GM12878 (cell line): ENCODE measurements around the gene CCDC187.

Experiments used
- CTCF ChIP-seq, 3 experiments: IDR thresholded peaks in 2 of 3; conservative IDR thresholded peaks in 1 of 3; 2 replicates each; pipeline ENCODE4 v1.5.1; 2011; ENCODE audit warnings: low read depth in 3 of 3, low read length in 3 of 3, mild to moderate bottlenecking in 3 of 3, control low read depth in 2 of 3, moderate library complexity in 2 of 3, inconsistent platforms in 1 of 3, mixed read lengths in 1 of 3; ENCODE audit not compliant: control insufficient read depth in 2 of 3, insufficient read depth in 1 of 3; ENCODE audit errors: extremely low read depth in 1 of 3
- POLR2AphosphoS5 ChIP-seq: IDR thresholded peaks from 2 replicates; pipeline ENCODE4 v1.6.1; 2011; ENCODE audit warnings: mild to moderate bottlenecking, low read length, inconsistent platforms
- YY1 ChIP-seq: IDR thresholded peaks from 2 replicates; pipeline ENCODE4 v1.6.1; 2011; ENCODE audit warnings: low read depth, mild to moderate bottlenecking, low read length
- ZBTB11 ChIP-seq: fragments of 450-650 bp; formaldehyde crosslinking; IDR thresholded peaks from 2 replicates; pipeline ENCODE4 v1.5.0; 2022; ENCODE audit warnings: mild to moderate bottlenecking, missing genetic modification characterization

DNA sequence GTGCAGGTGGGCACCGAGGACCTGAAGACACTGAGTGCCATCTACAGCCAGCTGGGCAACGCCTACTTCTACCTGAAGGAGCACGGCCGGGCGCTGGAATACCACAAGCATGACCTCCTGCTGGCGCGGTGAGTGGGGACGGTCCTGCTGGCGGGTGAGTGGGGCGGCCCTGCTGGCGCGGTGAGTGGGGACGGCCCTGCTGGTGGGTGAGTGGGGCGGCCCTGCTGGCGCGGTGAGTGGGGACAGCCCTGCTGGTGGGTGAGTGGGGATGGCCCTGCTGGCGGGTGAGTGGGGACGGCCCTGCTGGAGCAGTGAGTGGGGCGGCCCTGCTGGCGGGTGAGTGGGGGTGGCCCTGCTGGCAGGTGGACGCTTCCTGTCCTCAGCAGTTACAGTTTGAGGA, 30.6 kb upstream of the CCDC187 start:
- no peak for TF ChIP-seq ZBTB11 (CRISPR knock-in tag)
- TF ChIP-seq CTCF (IDR thresholded peaks at IDR 0.05 in 2 of 3, conservative IDR thresholded peaks at IDR 0.05 in 1 of 3; ENCODE audit: control insufficient read depth in 2 of 3, extremely low read depth in 1 of 3, insufficient read depth in 1 of 3, low read depth in 3 of 3, low read length in 3 of 3) = no peak
- TF ChIP-seq YY1 = no peak
- no peak for TF ChIP-seq POLR2AphosphoS5
